Left renal cortex interstitium (tissue), 4 donors: ENCODE data around the gene SLC19A1. TPM values are rescaled to one million over a fixed set of nuclear protein-coding genes. Genes with fewer than 3 reads are reported as not detected.

Experiments used
- DNase-seq, 4 donors: peaks; one replicate each; pipeline ENCODE4 v3.0.0-alpha.2; 2013; ENCODE audit warnings: low read depth in 4 of 4, low spot score in 2 of 4, missing footprints in 1 of 4
- polyA plus RNA-seq, 4 donors: library from polyadenylated mRNA; unstranded; fragments of 120-200 nt; gene quantifications; one replicate each; pipeline ENCODE4 v1.2.1, GENCODE V29; 2013; ENCODE audit not compliant: insufficient read length in 4 of 4

Gene SLC19A1
- polyA plus RNA-seq, 4 donors: 30.1 to 74.3 (median 38.3) TPM

DNA sequence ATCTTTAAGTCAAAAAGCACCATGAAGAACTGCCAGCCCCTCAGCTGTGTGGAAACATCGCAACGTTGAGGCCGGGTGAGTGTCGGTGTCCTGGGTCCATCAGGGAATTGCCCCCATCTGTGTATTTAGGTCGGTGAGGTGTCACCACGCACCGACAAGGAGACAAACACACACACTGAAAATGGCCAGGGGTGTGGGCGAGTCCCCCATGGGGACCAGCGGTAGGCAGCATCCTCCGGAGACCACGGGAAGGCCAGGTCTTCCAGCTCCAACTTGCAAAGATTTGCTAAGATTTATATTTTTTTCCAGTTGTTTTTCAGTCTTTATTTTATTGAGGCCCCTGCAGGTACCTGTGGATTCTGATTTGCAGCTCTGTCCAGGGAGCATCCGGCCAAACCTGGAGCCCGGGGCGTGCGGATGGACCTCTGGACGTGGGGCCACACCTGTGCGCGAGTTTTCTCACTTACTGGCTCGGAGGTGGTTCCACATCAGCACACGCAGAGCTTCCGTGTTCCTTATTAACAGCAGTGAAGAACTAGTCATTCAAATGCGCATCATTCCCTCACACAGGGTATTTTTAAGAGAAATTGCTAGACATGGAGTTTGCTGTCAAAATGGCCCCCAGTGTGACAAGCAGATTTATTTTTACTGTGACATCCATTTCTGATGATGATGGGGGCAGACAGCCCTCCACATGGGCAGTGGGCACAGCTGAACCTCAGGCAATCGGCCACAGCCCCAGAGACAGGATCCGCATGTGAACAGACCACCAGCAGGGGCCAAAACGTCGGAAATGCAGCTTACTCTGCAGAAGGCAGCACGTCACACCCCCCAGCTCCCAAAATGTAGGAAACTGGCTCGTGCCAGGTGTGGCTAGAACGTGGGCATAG lies 17.2 kb upstream of the SLC19A1 start:
- no peak for DNase-seq

DNA sequence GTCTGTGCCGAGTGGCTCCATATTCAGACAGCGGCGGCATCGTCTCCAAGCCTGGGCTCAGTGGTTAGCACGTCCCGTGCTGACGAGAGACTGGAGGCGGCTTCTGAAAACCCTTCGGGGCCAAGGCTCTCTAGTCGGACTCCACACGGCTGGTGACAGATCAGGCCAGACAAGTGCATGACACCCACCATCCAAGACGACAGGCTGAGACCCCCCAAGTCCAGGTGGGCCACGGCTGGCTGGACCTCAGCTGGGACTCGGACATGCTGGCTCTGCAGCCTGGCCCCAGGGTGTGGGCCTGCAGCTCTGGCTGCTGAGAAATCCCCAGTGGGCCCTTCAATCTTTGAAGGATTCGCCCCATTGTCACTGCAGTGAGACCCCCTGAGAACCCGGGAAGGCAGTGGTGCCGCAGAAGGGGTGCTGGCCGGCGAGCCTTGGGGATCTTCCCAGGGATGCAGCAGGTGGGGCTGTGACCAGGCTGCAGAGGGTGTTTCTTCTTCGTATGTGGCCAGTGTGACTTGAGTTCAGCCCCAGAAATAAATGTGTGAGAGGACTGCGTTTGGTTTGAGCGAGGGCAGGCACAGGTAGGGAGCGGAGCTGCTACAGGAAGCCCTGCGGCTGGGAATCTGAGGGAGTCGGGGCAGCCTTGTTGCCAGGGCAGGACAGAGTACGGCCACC lies 15.9 kb upstream of the SLC19A1 start:
- DNase-seq: no peak

DNA sequence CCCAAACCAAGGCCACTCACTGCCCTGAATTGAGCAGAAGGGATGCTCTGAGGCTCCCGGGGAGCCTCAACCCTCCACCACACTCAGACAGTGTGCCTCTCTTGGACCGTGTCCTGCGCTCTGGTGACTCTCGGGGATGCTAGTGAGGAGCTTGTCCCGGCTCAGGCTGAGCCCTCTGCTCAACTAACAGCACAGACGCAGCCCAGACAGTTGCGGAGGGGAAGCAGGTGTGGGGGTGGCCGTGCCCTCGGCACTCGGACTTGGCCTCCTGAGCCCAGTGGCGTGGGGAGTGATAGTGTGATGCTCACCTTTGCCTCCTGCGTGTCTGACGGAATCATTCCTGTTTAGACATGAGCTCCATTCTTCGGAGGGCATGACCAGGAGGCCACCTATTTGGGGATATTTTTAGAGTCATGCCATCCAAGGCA lies 15.4 kb upstream of the SLC19A1 start:
- no peak for DNase-seq

DNA sequence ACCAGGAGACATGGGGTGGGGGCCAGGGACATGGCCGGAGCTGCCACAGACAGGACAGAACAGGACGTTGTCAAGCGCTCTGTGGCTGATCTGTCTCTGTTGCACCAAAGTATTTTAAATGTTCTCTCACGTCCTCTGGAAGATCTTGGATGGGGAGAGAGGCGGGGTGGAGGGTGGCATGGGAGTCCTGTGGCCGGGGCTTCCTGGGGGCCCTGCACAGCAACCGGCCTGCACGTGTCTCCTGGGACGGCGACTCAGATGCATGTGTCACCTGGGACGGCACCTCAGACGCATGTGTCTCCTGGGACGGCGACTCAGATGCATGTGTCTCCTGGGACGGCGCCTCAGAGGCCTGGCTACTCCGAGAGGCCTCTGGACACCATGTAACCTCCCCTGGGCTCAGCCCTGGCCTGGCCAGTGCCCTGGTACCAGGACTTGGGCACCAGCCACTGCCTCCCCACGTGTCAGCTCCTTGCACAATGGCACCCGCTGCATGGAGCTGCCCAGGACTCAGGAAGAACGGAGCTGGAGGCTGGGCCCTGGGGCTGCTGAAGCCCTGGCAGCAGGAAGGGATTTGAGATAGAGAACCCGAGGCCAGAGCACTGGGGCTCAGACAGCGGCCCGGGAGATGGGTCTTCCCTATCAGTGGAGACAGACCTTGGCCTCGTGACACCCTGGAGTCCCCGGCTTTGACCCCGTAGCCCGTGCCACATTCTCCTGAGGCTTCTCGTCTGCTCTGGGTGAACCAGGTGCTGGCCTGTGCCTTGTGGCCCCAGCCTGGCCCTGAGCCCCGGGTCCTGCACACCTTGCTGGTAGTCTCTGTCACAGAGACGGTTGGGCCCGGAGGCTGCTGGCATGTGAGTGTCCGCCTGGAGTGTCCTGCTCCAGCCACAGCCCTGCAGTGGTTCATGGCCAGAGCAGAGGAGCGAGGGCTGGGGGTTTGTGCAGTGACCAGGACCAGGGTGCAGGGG lies 14.7 kb upstream of the SLC19A1 start:
- DNase-seq: no peak

DNA sequence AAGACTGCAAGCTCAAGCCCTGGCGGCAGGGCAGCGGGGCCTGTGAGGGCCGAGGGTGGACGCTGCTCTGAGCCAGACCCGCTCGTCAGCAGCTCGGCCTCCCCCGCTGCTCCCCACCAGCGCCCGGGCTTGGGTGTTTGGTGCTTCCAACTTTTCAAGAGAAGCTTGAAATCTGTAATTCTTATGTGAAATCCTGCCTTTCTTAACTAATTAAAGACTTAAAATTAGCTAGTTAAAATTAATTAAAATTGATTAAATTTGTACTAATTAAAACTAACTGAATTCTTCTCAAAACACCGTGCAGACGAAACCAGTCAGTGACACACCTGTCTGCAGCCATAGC lies 14.0 kb upstream of the SLC19A1 start:
- DNase-seq: no peak

DNA sequence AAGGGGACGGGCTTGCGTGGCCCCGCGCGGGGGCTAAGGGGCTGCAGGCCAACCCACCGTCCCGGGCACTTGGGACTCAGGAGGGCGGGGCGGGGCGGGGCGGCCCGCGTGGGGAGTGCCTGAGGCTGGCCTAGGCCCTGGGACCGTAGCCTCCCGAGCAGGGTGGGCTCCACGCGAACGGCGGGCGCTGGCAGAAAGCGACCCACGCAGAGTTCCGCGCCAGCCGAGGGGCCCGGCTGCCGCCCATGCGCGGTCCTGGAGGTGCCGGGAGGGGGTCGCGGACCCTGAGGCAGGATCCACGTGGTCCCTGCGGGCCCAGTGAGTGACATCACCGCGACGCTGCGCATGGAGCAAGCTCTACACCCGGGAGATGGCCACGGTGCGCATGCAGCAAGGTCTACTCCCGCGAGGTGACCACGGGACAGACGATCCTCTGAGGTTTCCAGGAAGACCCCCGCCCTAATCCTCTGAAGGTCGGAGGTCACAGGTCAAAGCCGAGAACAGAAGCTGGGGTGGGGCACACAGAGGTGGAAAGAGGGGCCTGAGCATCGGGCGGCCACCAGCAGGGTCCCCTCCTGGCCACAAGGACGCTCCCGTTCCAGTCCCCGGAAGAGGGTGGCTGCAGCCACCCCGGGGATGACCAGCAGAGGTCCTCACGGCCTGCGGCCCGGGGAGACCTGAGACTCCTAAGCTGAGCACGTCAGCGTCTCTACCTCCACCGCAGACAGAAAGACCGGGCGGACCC lies 13.5 kb upstream of the SLC19A1 start:
- DNase-seq: peak; percentile 77 to 88 (median 80)

DNA sequence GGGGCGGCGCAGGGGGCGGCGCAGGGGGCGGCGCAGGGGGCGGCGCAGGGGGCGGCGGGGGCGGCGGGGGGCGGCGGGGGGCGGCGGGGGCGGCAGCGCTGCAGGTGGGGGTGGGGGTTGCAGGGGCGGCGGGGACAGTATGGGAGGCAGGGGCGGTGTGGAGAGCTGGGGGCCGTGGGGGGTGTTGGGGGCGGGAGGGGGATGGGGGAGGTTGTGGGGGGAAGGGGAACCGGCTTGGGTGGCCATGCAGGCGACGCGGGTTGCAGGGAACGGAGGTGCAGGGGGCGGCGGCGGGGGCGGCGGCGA lies 13.0 kb upstream of the SLC19A1 start:
- no peak for DNase-seq

DNA sequence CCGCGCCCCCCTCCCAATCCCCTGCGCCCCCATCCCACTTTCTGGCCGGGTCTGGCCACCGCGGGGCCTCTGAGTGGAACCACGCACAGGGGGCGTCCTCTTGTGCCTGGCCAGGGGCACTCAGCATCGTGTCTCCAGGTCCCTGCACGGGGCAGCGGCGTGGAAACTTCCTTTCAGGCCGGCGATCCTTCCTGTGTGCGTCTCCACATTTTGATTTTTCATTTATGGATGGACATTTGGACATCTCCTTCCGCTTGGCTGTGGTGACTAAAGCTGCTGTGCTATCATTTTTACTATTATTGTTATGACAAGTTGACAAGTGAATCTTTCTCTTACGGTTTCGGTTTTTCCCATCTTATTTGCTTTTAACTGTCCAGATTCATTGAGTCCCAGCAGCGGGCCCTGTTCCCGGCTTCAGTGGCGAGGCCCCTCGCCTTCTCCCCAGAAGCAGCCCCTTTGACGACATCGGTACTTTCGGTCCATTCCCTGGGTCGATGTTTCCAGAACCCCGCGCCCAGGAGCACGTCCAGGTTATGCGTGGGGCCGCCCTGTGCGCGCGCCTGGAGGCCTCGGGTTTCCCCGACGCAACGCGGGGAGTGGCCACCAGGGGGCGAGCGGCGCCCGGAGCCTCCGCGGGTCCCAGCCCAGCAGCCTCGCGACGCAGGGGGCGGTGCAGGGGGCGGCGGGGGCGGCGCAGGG lies 12.4 kb upstream of the SLC19A1 start:
- peak; percentile 63 to 68 (median 66) for DNase-seq

DNA sequence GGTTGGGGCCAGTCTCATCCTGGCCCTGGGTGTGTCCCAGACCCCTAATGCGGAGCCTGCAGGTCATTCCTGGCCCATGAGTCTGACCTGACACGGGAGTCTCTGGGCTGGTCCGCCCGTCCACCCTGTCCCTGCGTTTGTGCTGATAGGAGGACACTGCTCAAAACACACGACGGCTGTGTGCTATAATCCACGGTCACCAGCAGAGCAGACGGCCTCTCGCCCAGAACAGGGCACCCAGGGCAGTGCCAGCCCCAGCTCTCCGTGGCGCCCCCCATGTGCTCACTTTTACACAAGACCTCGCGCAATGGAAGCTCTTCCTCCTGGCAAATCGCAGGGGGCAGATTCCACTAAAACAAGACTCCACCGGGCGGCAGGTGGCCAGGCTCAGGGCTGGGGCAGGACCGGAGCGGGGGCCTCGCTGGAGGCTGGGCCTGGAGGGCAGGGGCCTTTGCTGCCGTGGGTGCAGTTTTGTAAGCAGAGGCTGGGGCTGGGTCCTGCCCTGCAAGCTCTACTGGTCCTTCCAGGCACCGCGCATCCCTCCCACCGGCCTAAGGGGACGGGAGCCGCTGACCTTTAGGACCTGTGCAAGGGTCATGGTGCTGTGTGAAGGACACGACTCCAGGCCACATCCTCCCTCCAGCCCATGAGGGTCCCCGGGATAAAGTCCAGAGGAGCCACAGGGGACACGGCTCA lies 10.6 kb upstream of the SLC19A1 start:
- no peak for DNase-seq

DNA sequence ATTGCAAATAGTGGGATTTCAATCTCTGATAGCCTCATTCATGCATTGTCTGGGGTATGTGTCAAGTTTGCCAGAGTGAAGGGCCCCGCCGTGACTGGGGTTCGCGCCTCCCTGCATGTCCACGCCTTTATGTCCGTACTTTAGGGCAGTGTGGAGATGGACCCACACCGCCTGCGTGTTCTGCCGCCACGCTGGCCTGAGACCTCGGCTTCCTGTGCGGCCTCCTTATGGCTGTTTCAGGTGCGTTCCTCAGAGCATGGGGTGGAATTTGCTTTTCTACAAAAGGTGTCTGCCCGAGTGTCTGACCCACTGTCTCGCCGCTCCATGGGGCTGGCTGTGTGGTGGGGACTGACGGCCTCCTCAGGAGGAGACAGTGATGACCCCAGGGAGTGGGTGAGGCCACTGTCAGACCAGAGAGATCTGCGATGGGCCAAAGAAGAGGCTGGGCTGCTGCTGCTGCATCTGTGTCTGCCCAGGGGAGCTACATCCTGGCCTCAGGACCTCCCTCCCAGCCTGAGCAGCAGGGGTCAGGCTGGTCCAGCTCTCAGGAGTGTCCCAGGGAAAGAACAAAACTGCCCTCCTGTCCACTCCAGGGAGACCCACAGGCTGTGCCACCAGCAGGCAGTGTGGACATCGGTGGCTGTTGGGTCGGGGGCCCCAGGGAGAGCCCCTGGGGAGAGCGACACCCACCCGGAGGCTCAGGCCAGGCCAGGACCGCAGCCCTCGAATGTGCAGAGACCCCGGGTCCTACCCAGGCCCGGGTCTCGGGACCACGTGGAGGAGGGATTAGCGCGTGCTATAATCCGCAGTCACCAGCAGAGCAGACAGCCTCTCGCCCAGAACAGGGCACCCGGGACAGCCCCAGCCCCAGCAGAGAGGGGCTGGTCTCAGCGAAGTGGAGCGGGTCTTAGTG lies 9.8 kb upstream of the SLC19A1 start:
- DNase-seq: no peak

DNA sequence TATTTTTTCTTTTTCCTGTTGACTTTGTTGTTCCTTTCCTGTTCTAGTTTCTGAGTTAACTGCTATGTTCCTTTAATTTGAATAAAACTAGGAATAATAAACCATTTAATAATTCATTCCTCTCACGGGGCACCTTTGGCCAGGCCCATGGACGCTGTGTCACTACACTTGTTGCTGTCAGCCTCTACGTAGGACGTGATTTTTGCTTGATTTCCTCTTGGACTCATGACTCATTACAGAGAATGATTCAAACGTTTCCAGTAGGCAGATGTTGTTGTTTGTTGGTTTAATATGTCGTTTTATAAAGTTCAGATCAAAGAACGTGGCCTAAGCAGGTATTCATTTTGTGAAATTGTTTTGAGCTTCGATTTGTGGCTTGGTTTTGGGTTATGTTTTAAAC lies 9.1 kb upstream of the SLC19A1 start:
- no peak for DNase-seq

DNA sequence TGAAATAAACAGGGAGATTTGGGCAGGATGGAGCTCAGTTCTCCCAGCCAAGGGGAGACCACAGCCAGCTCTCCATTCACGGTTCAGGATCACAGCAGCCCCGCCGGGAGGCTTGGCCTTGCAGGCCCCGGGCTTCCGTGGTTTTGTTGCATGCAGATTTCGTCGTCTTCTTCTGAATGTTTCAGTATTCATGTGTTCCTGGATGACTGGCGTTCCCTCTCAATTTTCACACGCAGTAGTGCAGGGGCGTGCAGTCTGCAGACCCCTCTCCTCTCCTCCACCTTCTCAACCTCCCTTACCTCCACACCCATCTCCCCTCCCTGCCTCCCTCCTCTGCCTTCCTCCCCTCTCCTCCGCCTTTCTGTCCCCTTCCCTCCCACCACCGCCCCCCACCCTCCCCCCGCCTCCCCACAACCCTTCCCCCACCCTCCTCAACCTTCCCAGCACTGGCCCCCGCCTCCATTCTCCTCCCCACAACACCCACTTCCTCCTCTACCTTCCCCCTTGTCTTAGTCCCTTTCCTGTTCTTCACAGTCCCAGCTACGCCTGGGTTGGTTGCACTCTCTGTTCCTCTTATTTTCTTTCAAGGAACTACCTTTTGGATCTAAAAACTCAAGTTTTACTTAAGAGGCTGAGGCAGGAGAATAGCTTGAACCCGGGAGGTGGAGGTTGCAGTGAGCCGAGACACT lies 8.4 kb upstream of the SLC19A1 start:
- no peak for DNase-seq

DNA sequence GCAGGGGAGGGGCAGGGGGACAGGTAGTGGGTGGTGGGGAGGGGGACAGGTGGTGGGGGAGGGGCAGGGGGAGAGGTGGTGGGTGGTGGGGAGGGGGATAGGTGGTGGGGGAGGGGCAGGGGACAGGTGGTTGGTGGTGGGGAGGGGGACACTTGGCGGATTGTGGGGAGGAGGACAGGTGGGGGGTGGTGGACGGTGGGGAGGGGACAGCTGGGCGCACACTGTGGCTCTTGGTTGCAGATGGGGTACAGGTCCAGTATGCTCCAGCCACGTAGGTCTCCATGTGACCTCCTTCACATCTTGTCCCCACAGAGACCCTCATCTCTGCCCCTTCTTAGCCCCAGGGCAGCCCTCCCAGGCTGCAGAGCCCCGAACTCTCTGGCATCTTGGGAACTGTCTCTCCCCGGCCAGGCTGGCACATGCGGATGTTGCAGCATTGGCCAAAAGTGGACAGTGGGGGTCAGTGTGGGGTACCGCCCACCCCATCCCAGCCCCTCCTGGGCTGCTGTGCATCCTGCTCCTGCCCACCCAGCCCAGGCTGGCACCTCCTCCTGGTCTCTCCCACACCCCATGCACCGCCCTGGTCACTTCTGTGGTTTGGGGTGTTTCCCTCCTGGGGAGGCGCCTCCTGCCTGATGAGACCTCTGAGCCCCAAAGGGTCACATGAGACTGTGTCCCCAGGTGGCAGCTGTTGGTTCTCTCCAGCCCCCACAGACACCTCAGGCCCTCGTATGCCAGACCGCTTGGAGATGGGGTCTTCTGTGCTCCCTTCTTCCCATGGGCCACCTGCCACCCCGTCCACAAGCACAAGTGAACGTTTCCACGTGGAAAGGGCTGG lies 7.6 kb upstream of the SLC19A1 start:
- no peak for DNase-seq

DNA sequence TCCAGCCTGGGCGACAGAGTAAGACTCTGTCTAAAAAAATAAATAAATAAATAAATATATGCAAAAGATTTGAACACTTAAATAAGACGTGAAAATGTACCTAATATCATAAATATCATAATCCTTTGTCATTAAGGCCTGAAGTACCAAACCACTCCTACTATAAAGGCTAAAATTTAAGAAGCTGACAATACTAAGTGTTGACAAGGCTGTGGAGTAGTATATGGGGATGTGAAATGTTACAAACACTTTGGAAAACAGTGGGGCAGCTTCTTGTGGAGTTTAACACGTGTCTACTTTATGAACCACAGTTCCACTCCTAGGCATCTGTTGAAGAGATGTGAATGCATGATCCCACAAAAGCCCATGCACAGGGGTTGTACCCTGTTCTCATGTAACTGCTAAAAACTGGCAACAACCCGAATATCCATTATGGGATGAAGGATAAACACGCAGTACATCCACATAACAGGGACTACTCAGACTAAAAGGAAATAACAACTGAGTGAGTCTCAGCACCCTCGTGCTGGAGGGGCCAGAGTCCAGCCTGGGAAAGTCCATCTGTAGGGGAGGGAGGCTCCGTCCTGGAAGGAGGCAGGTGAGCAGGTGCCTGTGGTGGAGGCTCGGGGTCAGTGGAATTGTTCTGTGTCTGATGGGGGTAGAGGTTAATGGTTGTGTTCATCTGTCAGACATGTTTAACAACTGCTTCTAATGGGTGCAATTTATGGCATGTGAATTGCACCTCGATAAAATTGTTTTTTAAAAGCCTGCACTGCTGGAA lies 6.7 kb upstream of the SLC19A1 start:
- DNase-seq: no peak

DNA sequence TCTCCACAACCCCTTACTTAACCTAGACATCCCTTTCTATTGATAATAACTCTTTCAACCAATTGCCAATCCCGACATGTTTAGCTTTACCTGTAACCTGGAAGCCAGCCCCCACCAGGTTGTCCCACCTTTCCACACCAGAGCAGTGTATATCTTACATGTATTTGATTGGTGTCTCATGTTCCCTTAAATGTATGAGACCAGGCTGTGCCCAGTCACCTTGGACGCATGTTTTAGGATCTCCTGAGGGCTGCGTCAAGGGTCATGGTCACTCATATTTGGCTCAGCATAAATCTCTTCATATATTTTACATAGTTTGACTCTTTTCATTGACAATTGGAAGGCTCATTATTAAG lies 5.3 kb upstream of the SLC19A1 start:
- DNase-seq: no peak
